HG03432 (cell line): ENCODE measurements around the gene SLC51B.
"Not testable (repeated sequence)": the region's sequence is repeated elsewhere in the genome, so short reads cannot be mapped to it uniquely, and the experiment has no call there.

ENCODE experiments used
- ATAC-seq: cut with Tn5 transposase; IDR thresholded peaks from one replicate; pipeline ENCODE4 v1.9.1; 2021; ENCODE audit warnings: mild to moderate bottlenecking, moderate library complexity; ENCODE audit not compliant: unreplicated experiment

SLC51B gene

DNA sequence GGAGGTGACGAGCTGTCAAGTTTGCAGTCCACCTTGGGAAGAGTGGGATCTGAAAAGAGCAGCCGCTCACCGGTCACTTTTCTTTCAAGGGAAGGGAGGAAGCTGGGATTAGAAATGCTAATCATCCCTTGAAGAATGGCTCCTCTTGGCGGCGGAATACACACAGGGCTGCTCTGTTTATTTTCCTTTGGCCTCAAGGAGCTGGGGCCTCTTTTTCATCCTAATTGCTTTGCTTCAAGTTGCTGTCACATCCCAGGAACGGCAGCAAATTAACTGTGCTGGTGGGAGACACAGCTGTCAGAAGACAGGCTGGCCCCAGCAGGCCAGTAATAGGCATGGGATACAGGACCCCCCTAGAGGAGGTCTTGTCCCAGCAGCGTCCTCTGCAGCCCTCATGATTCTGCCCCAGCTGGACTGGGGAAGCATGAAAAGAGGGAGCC is 38.1 kb downstream of the SLC51B start:
- ATAC-seq: no peak

DNA sequence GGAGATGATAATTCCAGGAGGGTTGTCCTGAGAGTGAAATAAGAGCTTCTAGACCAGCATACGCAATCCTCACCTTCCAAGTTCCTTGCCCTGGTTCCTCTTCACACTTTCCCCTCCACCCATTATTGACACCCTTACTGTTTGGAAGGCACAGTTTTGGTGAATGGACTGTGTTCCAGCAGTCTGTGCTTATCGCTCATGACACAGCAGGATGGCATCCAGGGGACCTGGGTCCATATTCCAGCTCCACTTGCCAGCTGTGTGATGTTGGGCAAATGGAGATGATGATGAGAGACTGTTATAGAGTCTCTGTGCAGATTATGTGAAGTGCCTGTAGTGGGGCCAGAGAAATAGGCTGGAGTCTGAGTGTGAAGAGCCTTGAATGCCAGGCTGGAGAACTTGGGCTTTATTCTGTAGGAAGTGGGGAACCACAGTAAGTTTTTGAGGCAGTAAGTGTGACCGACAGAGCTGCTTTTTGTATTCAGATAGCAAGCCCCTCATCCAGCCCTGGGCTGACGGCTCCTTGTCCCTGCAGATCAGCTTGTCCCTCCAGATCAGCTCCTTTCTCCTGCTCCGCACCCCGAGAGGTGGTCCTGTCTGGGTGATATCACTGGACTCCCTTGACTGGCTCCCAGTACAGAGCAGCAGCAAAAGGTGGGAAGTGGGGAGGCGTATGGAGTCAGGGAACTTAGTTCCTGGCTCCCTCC is 39.5 kb downstream of the SLC51B start:
- no peak for ATAC-seq

GRCh38 chr15:65085207-65085753 is 40.1 kb downstream of the SLC51B start:
- ATAC-seq: no peak

- ATAC-seq: no peak
Observed at GRCh38 chr15:65085990-65086679, 40.9 kb downstream of the SLC51B start.

GRCh38 chr15:65086680-65087111 is 41.5 kb downstream of the SLC51B start:
- no peak for ATAC-seq

- no peak for ATAC-seq
Observed at GRCh38 chr15:65087411-65087810, 42.2 kb downstream of the SLC51B start.

DNA sequence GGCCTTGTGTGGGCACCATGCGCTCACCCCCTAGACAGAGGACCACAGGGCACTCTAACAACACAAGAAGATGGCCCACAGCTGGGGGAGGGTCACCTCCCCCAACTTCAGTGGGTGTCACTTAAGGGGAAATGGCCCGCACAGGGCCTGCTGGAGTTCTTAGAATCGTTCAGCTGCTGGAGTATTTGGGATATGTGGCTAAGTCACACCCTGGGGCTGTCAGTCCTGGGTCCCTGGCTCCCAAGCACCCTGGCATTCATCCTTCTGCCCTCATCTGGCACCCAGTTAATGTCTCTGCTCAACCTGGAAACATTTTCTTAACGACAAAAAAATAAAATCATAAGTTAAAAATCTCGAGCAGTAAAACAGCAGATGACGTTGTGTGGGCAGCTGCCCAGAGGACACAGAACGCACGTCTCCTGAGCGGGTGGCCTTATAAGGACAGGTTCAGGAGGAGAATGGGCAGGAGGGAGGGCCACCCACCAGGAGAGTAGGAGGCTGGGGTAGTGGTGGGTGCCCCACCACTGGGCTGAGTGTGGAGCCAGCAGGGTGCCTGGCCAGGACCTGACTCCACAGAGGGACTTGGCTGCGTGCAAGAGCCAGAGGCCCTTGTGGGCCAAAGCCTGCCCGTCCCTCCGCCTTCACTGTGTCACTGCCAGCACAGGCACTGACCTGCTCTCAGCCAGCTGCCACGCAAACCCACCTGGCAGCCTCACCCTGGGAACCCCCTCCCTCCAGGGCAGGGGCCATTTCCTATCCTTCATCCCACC is 42.9 kb downstream of the SLC51B start:
- no peak for ATAC-seq

DNA sequence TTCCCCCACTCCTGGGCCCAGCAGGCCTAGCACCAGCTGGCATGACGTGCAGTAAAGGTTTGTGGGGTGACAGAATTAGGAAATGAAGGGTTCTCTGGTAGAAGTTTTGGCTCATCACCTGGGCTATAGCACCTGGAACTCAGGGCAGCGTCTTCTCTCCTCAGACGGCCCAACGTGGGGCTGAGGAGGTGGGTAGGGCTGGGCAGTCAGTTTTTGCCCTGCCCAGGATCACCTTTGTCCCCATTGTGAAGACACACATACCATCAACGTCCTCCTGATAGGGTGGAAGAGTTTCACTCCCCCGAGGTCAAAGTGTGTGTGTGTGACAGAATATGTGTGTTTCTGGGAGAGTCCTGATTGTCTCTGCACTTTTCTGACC is 43.4 kb downstream of the SLC51B start:
- no peak for ATAC-seq

GRCh38 chr15:65089206-65089824 is 44.1 kb downstream of the SLC51B start:
- no peak for ATAC-seq

DNA sequence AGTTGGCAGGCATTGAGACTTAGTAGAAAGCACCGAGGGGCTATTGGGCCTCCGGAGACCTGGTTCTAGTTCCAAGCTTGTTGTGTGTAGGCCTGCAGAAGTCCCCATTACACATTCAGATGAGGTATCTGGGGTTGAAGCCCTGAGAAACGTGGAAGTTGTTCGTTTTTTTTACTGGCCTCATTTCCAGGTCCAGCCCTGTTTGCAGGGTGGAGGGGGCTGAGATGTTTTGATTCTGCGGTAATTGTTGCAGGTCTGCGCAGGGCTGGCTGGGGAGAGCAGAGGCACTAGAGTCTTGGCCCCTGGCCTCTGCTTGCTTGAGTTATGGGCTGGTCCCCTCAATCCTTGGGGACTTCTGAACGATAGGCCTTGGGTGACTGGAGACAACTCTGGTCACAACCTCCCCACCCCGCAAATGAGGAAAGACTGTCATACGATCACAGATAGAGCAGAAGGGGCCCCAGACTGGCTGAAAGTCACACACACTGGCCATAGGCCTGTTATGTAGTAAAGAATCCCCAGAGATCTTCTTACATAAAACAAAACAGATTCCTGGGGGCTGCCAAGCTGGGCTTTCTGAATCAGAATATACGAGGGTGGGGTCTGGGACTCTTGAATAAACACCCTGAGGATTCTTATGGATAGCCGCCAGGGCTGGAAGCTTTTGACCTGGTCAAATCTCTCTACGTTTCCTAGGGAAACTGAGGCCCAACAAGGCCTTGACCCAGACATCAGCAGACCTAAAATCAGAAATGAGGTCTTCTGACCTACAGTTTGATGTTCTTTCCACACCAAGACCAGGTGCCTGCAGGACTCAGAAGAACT is 47.0 kb downstream of the SLC51B start:
- ATAC-seq: no peak

DNA sequence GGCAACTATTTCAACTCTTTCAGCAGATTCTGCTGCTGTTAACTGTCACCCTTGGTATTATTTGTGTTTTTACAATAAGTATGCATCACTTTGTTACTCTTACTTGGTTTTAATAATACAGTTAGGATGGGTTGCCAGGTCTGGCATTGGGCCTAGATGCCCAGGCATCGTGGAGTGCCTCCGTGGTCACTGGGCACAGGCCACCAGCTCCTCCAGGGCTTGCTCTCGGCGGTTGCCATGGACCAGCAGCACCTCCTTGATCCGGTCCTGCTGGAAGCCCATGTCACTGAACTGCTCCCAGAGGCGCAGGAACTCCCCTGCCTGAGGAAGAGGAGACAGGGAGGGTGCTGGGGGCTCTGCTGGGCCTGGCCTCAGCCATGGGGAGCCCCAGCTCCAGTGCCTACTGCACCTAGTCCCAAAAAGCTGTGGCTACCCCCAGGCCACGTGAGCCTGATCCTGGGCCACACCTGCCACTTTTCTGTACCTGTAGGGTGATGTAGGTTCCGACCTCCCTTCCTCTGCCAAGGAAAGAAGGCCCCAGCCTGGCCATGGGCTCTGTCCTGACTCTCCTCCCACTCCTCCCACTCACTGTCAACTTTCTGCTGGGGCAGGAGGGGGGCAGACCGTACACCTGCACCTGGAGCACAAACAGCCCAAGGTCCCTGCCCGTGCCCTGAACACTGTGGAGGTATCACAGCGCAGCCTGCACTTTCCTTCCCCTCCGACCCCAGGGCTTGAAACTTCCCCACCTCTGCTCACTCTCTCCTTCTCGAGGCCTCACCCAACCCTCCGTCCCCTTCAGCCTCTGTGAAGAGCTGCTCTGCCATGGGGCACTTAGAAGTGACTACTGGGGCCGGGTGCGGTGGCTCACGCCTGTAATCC is 48.0 kb downstream of the SLC51B start:
- no peak for ATAC-seq

GRCh38 chr15:65093793-65094170 is 48.6 kb downstream of the SLC51B start:
- ATAC-seq: not testable (repeated sequence)

DNA sequence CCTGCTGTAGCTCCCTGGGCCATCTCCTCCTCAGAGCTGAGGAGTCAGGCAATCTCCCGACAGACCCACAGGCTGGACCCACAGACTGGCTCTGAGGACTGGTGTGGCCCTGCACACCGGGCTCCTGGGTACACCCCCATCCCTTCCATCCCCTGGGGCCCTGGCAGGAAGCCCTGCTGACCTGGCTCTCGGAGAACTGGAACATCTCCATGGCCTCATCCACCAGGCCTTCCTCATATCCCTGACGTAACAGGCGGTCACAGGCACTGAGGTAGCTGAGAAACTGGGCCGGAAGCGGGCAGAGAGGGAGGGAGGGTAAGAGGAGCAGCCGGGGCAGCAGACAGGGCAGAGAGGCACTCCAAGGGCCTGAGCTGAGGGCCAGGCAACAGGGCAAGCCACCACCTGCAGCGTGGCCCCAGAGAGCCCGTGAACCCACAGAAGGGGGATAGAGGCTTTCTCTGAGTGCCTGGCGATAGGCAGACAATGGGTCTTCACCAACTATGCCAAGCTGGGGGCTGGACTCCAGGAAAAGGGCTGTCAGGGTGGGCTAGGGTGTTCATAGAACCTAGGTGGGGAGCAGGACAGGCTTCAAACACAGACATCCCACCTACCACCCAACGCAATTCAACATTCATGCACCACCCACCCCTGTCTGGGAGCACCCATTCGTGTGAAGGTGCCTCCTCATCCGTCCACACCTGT is 49.3 kb downstream of the SLC51B start:
- ATAC-seq: no peak

DNA sequence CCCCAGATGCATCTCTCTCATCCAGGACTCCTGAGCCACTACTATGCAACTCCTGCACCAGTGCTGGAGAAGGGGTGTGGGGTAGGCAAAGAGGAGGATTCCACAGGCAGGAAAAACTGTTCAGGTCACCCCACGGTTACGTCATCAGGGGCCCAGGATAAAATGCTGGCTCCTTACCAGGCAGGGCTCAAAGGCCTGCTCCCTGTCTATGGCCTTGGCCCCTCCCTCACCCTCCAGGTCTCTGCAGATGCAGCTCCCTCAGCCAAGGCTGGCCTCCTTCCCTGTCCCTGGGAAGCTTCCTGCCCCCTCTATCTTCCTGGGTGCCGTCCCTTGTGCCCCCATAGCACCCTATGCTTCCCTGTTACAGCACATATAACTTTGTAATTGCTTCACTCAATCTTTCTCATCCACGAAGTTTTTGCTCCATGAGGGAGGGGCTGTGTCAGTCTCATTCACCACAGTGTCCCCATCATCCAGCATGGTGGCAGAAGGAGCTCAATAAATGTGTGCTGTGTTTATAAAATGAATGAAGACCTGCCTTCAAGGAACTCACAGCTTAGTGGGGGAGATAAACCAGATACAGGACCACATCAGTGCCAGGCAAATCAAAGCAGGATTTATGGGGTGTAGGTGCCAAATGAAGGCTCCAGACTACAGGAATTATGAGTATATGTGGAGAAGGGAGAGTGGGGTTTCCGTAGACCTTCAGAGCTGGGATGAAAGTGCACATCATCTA is 50.0 kb downstream of the SLC51B start:
- ATAC-seq: no peak

DNA sequence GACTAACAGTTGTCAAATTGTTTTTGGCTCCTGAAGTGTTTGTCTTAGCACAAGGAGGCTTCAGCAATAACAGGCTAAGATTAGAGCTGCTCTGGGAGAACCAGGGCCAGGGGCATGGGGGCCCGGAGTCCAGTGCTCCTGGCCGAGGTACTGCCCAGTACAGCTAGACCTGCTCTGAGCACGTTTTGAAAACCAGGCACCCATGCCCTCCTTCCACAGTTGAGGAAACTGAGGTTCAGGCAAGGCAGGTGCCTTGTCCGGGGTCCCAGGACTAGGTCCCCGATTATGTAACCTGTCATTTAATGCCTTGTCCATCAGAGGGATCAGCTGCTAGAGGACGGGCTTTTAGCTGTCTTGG is 50.5 kb downstream of the SLC51B start:
- no peak for ATAC-seq

GRCh38 chr15:65096481-65097385 is 51.5 kb downstream of the SLC51B start:
- no peak for ATAC-seq

GRCh38 chr15:65097651-65098263 is 52.6 kb downstream of the SLC51B start:
- no peak for ATAC-seq
